DMS153 treated with DMSO at 0.1 percent for 48 hours (cell line): ENCODE measurements around the gene MAP3K14.

ENCODE experiments used
- DNase-seq: peaks from one replicate; lab custom pipeline; 2025; ENCODE audit not compliant: unreplicated experiment; lab: John Stamatoyannopoulos, UW

Gene MAP3K14

GRCh38 chr17:45238155-45238774 is 78.6 kb downstream of the MAP3K14 start:
- no peak for DNase-seq

- no peak for DNase-seq
Measured at GRCh38 chr17:45237686-45238085, 79.1 kb downstream of the MAP3K14 start.

GRCh38 chr17:45236282-45236606 is 80.6 kb downstream of the MAP3K14 start:
- no peak for DNase-seq

- peak; percentile 23 for DNase-seq
Measured at GRCh38 chr17:45235416-45236281, 81.2 kb downstream of the MAP3K14 start.

- DNase-seq, result no peak
Measured at GRCh38 chr17:45234641-45235415, 82.0 kb downstream of the MAP3K14 start.

GRCh38 chr17:45233423-45233924 is 83.3 kb downstream of the MAP3K14 start:
- DNase-seq, result no peak

- no peak for DNase-seq
Measured at GRCh38 chr17:45232514-45233422, 84.1 kb downstream of the MAP3K14 start.

GRCh38 chr17:45231481-45232116 is 85.2 kb downstream of the MAP3K14 start:
- no peak for DNase-seq

GRCh38 chr17:45230787-45231480 is 85.9 kb downstream of the MAP3K14 start:
- DNase-seq, result no peak

- DNase-seq, result no peak
Measured at GRCh38 chr17:45230410-45230786, 86.4 kb downstream of the MAP3K14 start.

- no peak for DNase-seq
Measured at GRCh38 chr17:45229681-45230409, 87.0 kb downstream of the MAP3K14 start.

GRCh38 chr17:45228763-45229539 is 87.9 kb downstream of the MAP3K14 start:
- no peak for DNase-seq

- no peak for DNase-seq
Measured at GRCh38 chr17:45227926-45228762, 88.7 kb downstream of the MAP3K14 start.

- DNase-seq, result no peak
Measured at GRCh38 chr17:45227101-45227925, 89.5 kb downstream of the MAP3K14 start.

GRCh38 chr17:45226576-45226975 is 90.2 kb downstream of the MAP3K14 start:
- DNase-seq, result no peak

- no peak for DNase-seq
Measured at GRCh38 chr17:45225964-45226530, 90.8 kb downstream of the MAP3K14 start.
